Measurements from ENCODE around the gene HDAC5.
"Not testable (repeated sequence)": the region's sequence is repeated elsewhere in the genome, so short reads cannot be mapped to it uniquely, and the experiment has no call there.

The HDAC5 gene

GRCh38 chr17:44066204-44066930, 57.1 kb downstream of the HDAC5 start, which contains the start of gene LSM12:
Gene LSM12 (minus strand): TSS chr17:44066671. CDS start chr17:44066587, 84 bp downstream.
- DNase-seq (ENCODE audit: low spot score), result peak; percentile 93

GRCh38 chr17:44065668-44066203, 57.7 kb downstream of the HDAC5 start:
- DNase-seq (ENCODE audit: low spot score), result no peak

GRCh38 chr17:44063704-44064639, 59.5 kb downstream of the HDAC5 start:
- DNase-seq (ENCODE audit: low spot score), result no peak

GRCh38 chr17:44062871-44063270, 60.6 kb downstream of the HDAC5 start:
- no peak for DNase-seq (ENCODE audit: low spot score)

GRCh38 chr17:44061446-44061845, 62.0 kb downstream of the HDAC5 start:
- DNase-seq (ENCODE audit: low spot score), result peak; percentile 42

- no peak for DNase-seq (ENCODE audit: low spot score)
These were observed 64.1 kb downstream of the HDAC5 start for GRCh38 chr17:44059101-44059892.

- DNase-seq (ENCODE audit: low spot score), result no peak
These were observed 70.1 kb downstream of the HDAC5 start for GRCh38 chr17:44053125-44053872.

GRCh38 chr17:44049294-44050060, 74.0 kb downstream of the HDAC5 start:
- no peak for DNase-seq (ENCODE audit: low spot score)

GRCh38 chr17:44046893-44047292, 76.5 kb downstream of the HDAC5 start:
- not testable (repeated sequence) for DNase-seq (ENCODE audit: low spot score)

GRCh38 chr17:44045486-44045885, 78.0 kb downstream of the HDAC5 start:
- DNase-seq (ENCODE audit: low spot score), result no peak

- peak; percentile 45 for DNase-seq (ENCODE audit: low spot score)
These were observed 79.4 kb downstream of the HDAC5 start for GRCh38 chr17:44044071-44044470.

- peak; percentile 35 for DNase-seq (ENCODE audit: low spot score)
These were observed 80.2 kb downstream of the HDAC5 start for GRCh38 chr17:44043272-44043696.

GRCh38 chr17:44039829-44040635, 83.4 kb downstream of the HDAC5 start:
- no peak for DNase-seq (ENCODE audit: low spot score)

GRCh38 chr17:44038604-44039011, 84.8 kb downstream of the HDAC5 start:
- no peak for DNase-seq (ENCODE audit: low spot score)

GRCh38 chr17:44037471-44037870, 86.0 kb downstream of the HDAC5 start:
- no peak for DNase-seq (ENCODE audit: low spot score)

- DNase-seq (ENCODE audit: low spot score), result not testable (repeated sequence)
These were observed 88.8 kb downstream of the HDAC5 start for GRCh38 chr17:44034688-44035087.

GRCh38 chr17:44033861-44034408, 89.5 kb downstream of the HDAC5 start:
- DNase-seq (ENCODE audit: low spot score), result no peak

- no peak for DNase-seq (ENCODE audit: low spot score)
These were observed 93.0 kb downstream of the HDAC5 start for GRCh38 chr17:44030482-44030881.

GRCh38 chr17:44029736-44030135, 93.7 kb downstream of the HDAC5 start:
- no peak for DNase-seq (ENCODE audit: low spot score)

Measured in AG08395 (cell line).